HG03108 (cell line): Measurements from ENCODE around the gene F12.
"Not testable (repeated sequence)": the region's sequence is repeated elsewhere in the genome, so short reads cannot be mapped to it uniquely, and the experiment has no call there.

Experiments
- ATAC-seq: cut with Tn5 transposase; IDR thresholded peaks from one replicate; pipeline ENCODE4 v1.9.1; 2021; ENCODE audit warnings: moderate library complexity; ENCODE audit not compliant: unreplicated experiment

F12 gene

DNA sequence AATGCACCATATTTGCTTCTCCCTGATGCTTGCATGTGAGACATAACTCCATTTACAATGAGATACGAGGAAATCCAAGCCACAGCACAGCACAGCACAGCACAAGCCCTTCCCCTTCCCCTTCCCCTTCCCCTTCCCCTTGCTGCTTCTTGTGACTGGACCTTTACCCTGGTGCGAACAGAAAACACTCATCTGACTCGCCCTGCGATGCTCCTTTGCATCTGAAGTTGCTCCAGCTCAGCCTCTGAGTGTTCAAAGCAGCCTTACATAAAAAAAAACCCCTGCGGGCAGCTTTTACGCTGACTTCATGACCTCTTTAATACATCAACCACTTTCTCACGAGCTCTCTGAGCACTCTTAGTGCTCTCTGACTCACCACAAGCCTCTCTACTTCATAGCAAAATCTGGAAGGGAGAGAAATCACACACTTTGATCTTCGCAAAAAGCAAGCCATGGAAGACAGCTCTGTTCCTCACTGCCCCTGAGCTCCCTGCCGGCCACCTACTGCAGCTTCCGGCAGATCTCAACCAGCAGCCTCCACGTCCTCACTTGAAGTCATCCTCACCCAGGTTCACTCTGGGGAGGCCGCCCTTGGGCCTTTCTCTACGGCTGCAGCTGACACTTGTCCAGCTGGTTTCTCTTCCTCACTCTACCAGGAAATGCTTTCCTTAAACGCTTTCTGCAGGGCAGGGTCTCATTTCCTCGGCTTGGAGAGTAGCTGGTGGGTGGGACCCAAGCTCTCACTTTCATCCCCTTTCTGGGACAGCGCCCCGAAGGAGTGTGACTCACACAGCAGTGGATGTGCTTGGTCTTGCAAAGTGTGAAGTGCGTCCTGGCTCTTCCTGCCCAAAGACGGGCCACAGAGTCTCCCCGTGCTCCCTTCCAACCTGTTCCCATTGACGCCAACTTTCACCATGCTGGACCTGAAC lies 19.9 kb downstream of the F12 start:
- peak; percentile 55 for ATAC-seq

DNA sequence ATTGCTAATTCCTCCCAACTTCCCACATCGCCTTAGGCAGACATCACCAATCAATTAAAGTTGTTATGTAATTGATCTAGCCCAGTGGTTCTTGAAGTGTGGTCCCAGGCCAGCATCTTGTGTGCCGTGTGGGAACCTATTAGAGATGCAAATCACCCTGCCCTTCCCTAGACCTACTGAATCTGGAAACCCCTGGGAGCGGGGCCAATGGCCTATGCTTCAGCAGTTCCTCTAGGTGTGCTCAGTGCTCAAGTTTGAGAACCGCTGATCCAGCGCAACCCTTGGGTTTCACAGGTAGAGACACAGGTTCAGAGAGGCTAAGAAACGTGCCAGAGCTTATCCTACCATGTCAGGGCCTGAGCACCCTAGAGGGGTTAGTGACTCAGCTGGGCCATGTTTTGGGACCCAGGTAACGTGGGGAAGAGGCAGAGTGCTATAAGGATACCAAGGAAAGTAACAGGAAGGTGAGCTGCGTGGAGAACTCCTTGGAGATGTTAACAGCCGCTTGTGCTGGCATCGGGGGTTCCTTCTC lies 20.8 kb downstream of the F12 start:
- no peak for ATAC-seq

DNA sequence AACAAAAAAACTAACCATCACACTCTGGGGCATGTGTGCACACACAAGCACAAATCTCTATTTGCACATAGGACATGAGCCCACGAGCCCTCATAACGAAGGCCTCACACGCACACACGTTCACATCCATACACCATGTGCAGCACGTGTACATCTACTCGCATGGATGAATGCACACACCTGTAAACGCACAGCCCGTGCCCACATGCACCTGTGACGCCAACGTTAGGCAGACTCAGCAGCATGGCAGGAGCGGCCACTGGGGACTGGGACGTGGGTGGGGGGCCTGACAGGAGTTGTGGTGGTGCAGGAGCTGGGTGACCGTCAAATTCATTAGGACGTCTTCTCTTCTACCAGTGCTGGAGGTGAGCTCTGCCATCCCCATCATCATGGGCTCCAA lies 22.0 kb downstream of the F12 start:
- no peak for ATAC-seq

DNA sequence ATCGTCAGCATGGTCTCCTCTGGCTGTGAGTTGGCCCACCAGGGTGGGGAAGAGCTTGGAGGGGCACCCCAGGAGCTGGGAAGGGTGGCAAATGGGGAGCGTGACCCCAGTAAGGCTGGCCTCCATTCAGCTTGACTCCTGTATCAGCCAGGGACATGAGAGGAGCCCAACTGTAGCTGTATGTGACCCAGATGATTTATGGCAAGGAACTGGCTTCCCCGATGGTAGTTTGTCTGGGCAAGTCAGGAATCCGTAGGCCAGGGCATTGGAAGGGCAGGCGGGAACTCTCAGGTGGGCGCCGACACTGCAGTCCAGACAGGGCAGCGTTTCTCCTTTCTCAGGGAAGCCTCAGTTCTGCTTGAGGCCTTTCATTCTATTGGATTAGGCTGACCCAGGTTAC lies 22.8 kb downstream of the F12 start:
- no peak for ATAC-seq

DNA sequence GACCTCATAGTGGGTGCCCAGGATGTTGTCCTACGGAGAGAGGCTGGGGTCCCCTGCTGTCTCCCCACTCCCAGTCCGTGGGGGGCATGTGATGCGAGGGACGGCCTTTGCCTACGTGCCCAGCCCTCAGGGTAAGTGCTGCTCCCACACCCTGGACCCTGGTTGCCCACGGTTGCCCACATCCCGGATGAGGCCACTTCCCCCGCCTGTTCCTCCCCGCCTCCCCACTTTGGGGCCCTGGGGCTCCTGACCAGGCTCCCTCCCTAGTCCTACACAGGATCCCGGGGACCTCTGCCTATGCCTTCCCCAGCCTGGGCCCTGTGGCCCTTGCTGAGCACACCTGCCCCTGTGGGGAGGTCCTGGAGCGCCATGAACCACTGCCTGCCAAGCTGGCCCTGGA lies 23.6 kb downstream of the F12 start:
- no peak for ATAC-seq

DNA sequence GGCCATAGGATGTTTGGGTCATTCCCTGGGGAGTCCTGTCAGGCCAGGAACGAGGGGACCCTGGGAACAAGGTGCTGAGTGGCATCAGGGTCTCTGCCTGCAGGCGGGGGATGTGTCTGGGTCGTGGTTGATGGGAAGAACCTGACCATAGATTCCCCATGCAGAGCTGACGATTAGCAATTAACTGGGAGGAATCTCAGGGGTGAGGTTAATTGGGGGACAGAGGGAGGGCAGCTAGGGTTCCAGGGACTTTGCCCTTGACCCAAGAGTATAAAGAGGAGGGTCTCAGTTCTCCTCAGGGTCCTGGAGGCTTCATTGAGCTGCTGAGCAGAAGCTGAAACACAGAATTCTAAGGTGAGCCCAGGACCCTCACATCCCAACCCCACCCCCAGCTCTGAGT lies 25.2 kb downstream of the F12 start, which contains the start of gene SLC34A1:
SLC34A1 (plus strand) TSS at position 301 of the 400 bp plus-strand sequence. CDS start 1,308 bp downstream, outside the sequence.
- no peak for ATAC-seq

DNA sequence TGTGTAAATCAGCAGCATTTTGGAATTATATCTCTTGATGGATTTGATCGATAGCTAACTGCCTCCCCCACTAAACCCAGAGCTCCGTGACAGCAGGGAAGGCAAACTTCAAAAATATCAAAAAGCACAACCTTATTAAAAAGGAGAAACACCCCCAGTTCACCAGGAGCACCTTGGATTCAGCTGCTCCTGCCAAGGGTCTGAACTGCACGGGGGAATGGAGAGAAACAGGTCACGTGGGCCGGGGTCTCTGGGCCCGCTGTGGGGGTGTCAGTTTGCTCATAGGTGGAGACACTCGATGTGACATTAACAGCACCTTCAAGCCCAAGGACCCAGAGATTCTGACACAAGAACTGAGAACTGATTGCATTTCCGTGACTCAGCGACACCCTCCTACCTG lies 26.2 kb downstream of the F12 start:
- no peak for ATAC-seq

DNA sequence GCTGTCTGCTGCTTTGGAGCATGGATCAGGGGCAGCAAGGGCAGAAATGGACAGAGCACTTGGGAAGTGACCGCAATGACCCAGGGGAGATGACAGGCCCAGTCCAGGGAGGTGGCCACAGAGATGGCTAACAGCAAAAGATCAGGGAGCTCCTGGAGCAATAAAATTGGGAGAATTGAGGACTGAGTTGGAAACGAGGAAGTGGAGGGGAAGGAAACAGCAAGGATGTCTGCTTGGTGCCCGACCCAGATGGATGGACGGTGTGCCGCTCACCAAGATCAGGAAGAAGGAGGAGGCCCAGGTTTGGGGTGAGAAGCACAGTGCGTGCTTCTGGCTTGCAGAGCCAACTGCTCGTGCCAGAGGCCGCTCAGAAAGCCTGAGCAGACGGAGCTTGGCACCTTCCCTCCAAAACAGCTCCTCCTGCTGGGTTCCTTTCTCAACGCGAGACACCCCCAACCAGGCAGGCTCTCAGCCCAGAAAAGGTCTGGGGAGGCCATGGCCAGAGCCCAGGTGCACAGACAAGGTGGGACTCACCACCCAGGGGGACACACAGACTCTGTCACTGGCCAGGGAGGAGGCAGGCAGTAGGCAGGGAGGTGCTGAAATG lies 26.8 kb downstream of the F12 start:
- ATAC-seq = no peak

DNA sequence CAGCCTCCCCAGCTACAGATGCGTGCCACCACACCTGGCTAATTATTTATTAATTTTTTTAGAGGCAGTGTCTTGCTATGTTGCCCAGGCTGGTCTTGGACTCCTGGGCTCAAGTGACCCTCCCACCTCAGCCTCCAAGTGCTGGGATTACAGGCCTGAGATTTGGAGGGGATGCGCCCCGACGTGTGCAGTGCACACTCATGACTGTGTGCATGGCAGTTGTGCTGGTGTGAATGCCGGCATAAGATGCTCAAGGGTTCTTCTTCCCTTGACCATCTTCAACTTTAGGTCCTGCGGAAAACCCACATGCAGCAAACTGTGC lies 28.6 kb downstream of the F12 start:
- no peak for ATAC-seq

DNA sequence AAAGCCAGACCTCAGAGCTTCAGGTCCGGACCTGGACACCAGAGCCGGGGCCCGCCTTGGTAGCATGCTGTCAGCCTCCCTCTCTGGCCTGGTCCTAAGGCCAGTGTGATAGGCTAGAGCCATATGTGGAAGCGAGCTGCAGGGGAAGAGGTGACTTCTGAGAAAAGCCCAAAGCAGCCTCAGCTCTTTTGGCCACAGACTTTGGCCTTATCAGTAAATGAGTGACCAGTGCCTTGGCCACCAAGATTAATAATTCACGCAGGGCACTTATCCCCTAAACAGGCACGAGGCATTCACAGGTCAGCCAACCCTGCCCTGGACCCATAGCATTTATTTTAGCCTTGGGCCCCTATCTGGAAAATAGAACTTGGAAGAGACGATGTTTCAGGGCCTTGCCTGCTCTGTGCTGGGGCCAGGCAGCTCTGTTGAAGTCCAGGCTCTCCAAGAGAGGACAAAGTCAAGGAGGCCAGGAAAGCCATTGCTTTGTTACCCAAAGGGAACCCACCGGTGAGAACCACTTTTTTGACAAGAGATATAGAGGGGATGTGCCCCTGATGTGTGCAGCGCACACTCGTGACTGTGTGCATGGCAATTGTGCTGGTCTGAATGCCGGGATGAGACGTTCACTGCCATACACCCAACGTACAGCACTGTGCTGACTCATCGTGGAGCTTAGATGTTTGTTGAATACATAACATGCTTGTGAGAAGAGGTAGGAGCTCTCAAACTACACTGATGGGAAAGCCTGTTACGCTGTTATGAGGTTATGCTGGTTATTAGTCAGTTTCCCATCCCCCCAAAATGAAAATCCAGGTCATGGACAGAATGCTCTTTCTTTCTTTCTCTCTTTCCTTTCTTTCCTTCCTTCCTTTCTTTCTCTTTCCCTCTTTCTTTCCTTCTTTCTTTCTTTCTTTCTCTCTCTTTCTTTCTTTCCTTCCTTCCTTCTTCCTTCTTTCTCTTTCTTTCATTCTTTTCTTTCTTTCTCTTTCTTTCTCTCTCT lies 30.2 kb downstream of the F12 start:
- ATAC-seq = peak; percentile 58

DNA sequence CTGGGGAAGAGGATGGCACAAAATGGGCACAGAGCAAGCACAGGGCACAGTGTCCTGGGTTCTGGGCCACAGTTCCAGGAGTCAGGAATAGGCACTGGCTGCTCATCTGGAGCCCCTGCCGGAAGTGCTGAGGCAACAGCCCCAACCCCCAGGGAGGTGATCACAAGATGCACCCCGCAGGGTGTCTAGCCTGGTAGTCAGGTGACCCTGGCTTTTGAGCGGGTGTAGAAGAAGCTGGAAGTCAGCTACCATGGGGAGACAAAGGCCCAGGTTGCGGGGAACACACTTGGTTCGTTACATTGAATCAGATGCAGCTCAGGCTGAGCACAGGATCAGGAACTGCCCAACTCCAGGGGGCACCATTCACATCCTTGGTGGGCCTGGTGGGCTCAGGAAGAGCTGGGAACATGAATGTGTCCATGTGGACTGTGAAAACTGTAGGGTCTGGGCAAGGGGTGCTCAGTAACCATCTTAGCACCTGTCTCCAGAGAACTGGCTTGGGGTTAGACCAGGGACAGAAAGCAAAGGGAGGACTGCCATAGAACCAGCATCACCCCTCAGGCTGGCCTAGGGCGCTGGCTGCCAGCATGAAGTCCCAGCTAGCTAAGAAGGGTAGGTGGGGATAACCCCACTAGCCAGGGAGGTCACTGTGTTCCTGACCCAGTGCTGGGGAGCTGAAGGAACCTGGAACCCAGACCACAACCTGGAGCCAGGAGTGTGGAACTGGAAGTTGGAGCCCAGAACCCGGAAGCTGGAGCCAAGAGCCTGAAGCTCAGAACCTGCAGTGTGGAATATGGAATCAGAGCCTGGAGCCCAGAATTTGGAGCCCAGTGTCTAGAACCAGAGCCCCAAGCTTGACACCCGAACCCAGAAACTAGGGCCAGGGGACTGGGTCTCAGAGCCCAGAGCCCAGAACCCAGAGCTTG lies 31.2 kb downstream of the F12 start:
- no peak for ATAC-seq

DNA sequence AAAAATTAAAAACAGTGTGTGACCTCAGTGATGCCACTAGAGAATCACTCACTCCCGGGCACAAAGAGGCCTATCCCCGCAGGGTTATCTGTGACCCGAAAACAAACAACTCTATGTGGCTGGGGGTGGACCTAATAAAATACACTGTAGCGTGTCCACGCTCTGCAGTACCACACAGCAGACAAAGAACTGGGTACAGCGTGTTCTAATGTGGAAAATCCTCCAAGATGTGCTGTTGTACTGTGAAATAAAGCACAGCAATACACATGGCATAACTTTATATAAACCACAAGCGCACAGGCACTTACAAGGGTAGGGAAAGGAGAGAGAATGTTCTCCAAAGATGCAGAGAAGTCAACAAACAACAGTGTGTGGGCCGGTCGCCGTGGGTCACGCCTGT lies 33.3 kb downstream of the F12 start:
- ATAC-seq = no peak

DNA sequence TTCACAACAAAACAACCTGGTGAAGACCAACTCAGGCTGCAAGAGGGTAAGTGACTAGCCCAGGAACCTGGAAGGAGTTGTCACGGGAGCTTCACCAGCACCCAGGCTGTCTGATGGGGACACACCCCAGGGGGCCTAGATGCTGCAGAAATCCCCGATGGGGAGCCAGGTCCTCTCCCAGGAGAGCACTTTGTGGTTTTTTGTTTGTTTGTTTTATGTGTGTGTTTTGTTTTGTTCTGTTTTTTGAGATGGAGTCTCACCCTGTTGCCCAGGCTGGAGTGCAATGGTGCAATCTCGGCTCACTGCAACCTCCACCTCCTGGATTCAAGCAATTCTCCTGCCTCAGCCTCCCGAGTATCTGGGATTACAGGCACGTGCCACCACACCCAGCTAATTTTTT lies 33.8 kb downstream of the F12 start:
- ATAC-seq = not testable (repeated sequence)

DNA sequence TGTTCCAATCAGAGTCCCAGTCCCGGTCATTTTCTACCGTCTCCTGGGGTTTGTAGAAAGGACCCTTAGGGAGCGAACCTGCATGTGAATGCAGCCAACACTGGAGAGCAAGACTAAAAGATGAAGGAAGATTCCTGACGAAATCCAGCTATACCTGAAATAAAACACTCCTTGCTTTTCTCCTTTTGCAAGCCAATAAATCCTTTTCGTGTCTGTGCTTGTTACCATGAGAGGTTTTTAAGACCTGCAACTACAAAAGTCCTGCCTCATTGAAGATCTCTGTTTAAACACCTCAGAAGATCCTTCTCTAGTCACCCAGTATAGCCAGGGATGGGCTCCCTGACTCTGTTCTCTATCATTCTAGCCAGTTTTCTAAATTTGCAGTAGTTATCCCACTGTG lies 35.2 kb downstream of the F12 start:
- no peak for ATAC-seq

DNA sequence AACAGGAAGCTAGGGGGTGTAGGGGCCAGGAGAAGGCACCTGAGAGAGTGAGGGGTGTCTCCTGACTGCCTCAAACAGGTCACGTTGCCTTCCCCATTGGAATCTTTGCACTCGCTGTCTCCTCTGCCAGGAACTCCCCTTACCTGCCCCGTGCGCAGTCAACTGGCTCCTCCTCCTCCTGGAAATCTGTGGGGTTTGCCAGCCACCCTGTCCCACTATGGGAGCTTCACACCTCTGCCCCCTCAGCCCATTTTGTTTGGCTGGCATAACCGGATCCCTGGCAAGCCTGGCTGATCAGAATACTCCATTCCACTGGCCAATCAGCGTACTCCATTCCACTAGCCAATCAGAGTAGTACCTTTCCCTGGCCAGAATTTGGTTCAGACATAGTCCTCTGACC lies 35.6 kb downstream of the F12 start:
- ATAC-seq = no peak

DNA sequence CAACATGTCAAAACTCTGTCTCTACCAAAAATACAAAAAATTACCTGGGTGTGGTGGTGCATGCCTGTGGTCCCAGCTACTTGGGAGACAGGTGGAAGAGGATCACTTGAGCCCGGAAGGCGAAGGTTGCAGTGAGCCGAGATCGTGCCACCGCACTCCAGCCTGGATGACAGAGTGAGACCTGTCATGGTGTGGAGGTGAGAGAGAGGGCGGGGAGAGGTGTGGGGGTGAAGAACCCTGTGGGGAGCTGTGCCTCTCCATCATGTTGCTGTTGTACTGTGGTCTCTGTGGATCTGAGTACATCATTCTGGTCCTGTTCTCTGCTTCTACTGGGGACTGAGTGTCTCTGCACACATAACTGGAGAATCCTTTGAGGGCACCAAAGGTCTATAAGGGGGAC lies 36.5 kb downstream of the F12 start:
- ATAC-seq = no peak

DNA sequence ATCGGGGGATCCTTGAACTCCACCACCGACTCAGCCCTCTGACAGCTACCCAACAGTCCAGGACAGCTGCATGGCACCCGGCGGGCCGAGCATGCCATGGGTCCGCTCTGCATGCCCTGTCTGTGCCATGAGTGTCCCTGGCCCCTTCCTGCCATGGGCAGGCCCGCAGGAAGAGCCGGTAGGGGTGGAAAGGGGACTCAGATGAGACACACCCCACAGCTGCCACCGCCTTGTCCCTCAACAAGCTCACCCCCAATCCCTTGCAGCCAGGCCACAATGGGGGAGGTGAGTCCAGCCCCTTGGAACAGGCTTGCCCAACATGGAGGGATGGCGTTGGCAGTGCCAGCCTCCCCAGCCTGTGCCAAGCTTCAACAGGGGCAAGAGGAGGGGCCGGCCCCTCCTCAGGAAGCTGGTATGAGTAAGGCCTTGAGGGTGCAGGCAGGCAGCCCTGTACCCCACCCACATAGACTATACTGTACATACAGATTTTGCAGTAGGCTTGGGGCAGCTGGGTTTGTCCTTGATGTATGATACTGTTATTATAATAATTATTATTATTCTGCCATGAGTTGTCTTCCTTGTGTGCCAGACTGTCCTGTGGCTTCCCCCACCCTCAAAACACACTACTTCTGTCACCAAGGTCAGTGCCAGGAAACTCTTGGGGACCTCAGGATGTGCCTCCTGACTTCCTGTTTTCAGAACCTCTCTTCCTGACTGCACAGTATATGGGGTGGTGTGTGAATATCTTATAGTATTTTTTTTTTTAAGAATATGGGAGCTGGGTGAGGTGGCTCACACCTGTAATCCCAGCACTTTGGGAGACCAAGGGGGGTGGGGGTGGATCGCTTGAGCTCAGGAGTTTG lies 37.1 kb downstream of the F12 start:
- ATAC-seq = no peak

DNA sequence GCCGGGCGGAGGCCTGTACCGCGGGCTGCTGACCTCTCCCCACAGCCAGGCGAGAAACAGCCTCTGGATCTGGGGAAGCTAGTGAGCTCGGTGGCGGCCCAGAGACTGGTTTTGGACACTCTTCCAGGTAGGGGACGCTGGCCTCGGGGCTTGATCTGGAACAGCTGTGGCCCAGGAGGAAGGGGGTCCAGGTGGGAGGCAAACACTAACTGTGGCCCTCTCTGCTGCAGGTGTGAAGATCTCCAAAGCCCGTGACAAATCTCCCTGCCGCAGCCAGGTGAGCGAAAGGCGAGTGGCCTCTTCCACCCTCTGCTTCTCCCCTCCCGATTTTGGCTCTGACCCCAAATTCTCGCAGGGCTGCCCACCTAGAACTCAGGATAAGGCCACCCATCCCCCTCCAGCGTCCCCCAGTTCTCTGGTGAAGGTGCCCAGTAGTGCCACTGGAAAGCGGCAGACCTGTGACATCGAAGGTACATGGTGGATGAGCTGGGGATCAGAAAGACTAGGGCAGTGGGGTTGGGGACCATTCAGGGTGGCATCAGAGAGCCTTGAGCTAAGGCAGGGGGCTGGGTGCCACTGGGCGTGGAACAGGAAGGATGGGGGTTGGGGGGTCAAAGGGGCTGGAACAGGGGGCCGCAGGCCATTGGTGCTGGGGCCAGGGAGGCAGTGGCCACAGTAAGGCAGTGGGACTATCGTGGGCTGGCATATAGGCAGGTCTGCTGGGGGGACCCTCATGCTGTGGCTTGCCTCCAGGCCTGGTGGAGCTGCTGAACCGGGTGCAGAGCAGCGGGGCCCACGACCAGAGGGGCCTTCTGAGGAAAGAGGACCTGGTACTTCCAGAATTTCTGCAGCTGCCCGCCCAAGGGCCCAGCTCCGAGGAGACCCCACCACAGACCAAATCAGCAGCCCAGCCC lies 38.0 kb downstream of the F12 start:
- no peak for ATAC-seq
